OCI-M2 (cell line): Measurements from ENCODE around the gene CSF2RB.

Experiments used
- DNase-seq: peaks from one replicate; lab custom pipeline; 2025; ENCODE audit not compliant: unreplicated experiment; lab: John Stamatoyannopoulos, UW

The CSF2RB gene

DNA sequence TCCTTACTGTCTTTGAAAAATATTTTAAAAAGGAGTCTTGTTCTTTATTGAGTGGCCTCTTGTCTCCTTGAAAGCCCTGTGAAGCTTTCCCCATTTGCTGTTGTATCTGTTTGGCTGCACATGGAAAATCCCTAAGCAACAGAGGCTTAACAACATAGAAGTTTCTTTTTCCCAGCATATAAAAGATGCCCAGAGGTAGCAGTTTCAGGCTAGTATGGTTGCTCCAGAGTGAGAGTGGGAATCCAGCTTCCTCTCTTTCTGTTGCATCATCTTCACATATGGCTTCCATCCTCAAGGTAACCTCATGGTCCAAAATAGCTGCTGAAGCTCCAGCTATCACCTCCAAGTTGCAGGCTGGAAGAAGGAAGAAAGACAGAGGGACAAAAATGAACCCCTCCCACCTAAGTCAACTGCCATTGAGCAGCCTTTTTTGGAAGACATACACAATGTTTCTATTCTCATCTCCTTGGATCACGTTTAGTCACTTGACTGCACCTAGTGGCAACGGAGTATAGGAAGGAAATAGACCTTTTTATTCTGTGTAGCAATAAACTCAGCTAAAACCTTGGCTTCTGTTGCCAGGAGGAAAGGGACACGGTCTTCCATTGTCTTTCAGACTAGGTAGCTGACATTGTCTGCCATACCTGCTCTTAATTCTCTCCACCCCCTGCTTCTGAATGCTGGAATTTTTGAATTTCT lies 5.3 kb downstream of the CSF2RB start:
- DNase-seq = no peak

DNA sequence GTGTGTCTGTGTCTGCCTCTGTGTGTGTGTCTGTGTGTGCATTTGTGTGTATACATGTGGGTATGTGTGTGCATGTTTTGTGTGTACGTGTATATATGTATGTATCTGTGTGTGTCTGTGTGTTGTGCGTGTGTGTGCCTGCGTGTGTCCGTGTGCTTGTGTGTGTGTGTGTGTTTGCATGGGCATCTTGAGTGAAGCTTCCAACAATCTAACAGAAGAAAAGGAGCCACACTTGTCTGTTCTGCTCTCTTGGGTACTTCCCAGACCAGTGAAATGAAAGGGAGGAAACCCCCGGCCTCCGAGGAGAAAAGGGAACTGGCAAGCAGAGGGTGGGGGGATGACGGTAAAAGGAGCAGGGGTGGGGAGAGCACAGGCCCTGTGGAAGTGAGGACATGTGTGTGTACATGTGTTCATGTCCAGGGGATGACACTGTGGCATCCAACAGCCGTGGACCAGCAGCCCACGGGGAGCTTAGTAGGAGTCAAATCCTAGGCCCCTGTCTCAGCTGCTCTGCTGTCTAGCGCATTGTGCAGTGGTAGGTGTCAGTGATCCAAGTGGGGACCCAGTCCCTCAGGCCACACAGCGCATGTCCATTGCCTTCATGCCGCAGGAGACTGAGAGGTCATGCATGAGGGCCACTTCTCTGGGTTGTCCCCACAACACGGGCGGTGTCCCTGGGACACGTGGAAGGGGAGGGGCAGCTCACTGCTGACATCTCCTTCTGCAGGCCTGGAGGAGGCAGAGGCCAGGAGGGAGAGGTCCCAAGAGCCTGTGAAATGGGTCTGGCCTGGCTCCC lies 8.1 kb downstream of the CSF2RB start:
- no peak for DNase-seq

DNA sequence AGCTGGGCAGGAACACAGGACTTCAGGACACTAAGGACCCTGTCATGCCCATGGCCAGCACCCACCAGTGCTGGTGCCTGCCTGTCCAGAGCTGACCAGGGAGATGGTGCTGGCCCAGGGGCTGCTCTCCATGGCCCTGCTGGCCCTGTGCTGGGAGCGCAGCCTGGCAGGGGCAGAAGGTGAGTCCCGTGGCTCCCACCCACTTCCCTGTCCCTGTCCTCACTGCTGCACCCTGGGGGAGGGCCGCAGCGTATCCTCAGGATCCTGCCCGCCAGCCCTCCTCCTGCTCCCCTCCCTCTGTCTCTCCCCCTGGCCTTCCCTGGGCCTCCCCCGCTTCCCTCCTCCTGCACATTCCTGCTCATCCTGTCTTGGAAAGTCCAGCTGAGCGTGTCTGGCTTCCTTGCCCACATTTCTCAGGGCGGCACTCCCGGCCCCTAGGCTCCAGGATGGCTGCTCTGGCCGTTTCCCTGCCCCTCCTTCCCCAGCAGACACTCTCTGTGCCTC lies 8.7 kb downstream of the CSF2RB start:
- no peak for DNase-seq

DNA sequence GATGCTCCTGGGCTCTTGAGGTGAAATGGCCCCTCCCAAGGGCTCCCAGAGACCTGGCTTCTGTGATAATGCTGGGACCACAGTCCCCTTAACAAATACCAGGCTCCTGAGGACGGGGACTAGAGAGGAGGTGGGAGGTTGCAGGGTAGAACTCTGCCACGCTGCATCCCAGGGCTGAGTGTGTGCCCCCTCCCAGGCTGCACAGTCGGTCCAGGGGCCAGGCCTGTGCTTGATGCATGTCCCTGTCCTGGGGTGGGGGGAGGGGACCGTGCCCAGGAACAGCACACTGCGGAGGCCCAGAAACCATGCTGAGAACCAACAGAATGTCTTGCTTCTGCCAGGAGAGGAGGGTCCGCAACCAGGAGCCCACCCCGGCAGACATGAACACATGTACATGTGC lies 9.3 kb downstream of the CSF2RB start:
- no peak for DNase-seq

DNA sequence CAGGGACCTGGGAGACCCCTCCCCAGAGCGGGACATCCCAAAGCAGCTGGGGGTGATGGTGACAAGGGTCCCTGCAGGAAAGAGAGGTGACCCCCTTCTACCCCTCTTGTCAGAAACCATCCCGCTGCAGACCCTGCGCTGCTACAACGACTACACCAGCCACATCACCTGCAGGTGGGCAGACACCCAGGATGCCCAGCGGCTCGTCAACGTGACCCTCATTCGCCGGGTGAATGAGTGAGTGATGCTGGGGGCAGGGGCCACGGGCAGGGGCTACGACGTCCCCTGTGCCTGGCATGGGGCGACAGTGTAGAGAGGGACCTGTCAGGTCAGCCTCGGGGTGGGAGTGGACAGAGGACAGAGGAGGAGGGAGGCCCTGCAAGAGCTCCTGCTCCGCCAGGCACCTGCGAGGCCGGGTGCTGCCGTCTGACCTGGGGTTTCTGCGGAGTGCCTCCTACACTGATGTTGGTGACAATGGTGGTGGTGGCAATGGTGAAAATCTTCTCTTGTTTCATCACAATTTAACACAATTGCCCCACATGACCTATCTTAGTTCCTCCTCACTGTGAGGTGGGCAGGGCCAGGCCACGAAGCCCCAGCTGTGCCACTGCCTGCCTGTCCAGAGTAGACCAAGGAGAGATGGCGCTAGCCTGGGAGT lies 9.8 kb downstream of the CSF2RB start:
- DNase-seq = no peak

DNA sequence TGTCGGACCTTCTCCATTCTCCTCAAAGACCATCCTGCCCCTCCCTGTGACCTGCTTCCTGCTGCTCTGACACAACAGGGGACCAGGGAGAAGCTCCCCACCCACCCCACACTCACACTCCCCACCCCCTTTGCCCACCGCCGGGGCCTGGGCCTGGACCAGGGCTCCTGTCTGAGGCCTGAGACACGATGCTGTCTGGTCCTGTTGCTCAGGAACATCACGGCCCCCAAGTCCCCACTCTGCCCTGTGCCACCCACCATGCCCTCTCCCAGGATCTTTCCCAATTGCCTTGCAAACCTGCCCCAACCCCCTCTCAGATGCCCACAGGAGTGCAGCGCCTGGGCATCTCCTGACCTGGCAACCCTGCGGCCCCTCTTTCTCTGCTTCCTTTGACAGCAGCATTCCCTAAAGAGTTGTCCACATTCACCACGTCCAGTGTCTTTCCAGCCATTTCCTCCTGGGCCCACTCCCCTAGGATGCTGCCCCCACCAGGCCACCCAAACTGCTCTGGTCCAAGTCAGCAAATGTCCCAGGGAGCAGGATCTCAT lies 10.8 kb downstream of the CSF2RB start:
- no peak for DNase-seq

DNA sequence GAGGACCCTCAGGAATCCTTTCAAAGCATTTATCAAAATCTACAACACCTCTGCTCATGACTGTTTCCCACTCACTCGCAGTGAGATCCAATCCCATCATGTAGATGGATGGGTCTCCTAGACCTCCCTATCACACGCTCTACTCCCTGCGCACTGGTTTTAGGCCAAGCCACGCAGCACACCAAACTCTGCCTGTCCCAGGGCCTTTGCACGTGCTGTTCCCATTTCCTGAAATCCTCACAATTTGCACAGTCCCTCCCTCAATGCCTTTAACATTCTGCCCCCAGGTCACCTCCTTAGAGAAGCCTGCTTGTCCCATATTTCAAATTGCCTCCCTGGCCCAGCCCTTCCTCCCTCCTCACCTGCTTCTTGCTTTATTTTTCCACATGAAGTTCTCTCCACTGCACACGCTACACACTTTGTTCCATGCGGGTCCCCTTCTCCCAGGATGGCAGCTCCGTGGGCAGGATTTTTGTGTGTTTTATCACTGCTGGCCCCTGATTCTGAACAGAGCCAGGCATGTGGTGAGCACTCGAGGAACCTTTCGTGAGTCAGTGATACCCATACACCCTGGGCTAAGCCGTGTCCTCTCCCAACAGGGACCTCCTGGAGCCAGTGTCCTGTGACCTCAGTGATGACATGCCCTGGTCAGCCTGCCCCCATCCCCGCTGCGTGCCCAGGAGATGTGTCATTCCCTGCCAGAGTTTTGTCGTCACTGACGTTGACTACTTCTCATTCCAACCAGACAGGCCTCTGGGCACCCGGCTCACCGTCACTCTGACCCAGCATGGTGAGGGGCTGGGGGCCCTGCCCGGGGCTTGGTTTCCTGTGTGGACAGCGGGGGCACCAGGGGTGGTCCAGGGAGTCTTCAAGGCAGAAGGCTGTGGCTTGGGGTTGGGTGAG lies 12.2 kb downstream of the CSF2RB start:
- no peak for DNase-seq

DNA sequence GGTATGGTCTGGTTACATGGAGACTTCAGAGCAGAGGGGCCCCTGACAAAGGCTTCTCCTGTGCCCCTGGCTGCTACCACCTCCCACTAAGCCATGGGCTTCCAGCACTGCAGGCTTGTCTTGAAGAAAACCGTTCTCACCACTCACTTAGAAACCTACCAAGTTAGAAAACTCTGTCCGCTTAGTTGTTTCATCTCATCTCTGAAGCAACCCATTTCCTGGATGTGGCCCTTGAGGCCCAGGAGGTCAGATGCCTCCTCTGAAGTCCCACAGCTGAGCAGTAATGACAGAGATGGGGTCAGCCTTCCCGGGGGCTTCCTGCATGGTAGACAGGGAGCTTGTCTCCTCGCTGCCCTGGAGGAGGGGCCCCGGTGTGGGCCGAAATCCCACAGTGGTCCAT lies 12.9 kb downstream of the CSF2RB start:
- no peak for DNase-seq

DNA sequence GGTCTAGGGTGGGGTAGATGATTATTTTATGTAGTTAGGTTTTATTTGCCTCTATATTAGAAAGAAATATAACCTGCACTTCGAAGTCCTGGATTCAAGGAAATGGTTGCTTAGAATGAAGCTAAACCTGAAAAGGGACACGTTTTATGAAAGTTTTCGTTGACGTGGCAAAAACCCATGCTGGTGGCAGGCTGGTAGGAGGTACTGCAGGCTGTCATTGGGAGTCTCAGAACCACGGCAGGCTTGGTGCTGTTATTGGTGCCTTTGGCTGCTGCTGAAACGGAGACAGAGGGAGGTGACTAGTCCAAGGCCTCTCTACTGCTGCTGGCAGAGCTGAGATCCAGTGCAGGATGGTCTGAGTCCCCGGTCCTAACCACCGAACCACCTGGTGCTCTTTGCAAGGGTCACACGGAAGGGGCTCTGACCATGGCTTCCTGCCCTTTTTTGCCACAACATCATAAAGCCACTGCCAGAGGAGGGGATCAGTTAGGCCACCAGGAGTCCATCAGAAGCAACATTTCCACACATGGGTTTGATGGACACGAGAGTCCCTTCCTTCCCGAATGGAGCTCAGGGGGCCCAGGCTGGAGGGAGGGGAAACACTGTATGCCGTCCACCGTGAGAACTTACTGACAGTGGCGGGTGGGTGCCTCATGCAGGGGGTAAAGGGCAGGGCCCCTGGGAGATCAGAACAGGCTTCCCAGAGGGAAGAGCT lies 13.4 kb downstream of the CSF2RB start:
- DNase-seq = no peak

DNA sequence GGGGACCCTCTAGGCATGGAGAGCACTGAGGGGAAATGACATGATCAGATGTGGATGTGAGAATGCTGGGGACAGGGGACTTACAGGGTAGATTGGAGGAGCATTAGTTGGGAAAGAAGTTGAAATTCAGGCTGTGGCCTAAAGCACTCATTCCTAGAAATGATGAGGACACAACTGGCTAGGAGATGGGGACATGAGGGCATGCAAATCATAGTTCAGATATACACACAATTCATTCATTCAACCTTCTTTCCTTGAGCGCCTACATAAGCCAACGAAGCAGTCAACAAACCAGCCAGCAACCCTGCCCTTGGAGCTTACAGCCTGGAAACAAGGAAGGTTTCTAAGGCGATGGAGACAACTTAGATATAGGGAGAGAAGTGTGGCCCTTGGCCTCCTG lies 14.2 kb downstream of the CSF2RB start:
- no peak for DNase-seq

DNA sequence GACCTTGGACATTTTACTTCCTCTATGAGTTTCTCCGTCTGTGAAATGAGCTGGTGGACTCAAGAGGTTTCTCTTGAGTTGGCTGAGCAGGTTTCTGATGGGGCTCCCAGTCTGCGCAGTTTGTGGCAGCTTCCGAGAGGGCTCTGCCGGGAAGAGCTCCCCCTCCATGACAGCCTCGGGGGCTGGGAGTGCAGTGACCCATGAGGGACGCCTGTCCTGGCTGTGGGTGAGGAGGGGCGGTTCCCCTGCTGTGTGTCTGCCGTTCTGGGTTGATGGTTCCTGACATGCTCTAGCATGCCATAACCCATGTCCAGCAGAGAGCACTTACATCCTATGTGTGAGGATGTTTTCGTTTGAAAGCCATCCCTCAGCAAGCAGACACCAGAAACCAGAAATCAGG lies 14.8 kb downstream of the CSF2RB start:
- DNase-seq = no peak

DNA sequence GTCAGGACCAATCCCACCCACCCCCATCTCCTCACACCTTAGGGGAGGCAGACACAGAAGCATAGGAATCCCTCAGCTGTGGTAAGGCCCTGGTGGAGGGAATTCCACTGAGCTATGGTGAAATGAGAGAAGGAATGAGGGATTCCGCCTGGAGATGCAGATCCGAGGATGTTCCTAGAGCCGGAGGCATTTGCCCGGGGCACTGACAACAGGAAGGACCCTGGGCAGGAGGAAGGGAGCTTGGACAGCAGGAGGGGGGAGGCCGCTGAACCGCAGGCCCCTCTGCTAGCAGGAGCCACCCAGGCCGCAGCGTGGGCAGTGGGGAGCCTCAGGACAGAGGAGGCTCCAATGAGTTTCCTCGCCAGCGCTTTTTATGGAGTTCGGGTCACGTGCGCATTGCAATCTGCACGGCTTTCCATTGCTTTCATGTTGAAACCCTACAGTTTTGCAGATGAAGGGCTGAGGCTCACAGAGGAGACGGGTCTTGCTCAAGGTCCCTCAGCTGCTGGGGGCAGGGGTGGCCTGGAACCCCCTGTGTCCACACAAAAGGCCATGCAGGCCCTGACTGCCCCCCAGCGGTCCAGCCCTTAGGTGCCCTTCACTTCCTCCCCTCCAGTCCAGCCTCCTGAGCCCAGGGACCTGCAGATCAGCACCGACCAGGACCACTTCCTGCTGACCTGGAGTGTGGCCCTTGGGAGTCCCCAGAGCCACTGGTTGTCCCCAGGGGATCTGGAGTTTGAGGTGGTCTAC lies 15.5 kb downstream of the CSF2RB start:
- no peak for DNase-seq

DNA sequence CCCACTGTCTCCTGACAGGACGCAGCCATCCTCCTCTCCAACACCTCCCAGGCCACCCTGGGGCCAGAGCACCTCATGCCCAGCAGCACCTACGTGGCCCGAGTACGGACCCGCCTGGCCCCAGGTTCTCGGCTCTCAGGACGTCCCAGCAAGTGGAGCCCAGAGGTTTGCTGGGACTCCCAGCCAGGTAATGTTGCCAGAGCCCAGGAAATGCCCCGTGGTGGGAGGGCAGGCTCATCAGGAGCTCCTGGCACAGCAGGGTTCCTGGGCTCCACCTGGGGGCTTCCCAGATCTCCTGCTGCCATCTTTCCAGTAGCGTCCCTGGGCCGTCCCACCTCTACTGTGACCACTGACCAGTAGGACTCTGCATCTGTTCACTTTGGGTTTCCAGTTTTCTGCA lies 16.2 kb downstream of the CSF2RB start:
- DNase-seq = no peak

DNA sequence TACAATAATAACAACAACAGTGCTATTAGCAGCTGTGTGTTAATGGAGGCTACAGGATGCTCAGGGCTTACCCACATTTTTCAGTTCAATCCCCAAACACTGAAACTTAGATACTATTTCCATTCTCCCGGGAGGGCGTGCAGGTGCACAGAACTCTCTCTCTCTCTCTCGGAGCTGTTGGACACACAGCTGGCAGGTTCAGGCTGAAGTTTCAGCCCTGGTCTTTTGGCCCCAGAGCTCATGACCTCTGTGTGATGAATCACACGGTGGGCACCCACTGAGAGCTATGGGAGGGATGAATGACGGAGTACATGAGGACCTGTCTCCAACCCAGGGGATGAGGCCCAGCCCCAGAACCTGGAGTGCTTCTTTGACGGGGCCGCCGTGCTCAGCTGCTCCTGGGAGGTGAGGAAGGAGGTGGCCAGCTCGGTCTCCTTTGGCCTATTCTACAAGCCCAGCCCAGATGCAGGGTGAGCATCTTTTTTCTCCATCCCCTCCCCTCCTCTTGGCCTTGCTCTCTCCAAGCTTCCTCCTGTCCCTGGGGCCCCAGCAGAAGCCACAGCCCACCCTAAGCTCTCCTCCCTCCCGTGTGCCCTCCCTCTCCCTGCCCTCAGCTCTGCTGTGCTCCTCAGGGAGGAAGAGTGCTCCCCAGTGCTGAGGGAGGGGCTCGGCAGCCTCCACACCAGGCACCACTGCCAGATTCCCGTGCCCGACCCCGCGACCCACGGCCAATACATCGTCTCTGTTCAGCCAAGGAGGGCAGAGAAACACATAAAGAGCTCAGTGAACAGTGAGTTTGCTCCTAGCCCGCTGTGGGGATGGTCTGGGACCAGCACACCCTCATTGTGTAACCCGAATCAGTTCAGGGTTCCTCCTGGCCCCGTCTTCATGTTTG lies 16.9 kb downstream of the CSF2RB start:
- no peak for DNase-seq

DNA sequence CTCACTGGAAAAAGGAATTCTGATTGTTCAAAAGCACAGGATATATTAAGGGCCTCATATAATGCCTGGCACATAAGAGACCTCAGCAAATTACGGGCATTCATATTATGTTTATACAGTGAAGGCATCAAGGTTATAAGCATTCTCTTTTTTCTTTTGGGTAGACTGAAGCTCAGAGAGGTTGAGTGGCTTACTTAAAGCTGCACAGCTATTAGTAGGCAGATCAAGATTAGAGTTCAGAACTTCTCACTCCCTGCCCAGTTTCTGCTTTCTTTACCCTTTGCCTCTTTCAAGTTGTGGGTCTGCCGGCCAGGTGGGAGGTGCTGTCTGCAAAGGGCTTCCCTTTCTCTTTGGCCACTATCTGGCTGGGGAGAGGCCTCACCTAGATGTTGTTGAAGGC lies 18.0 kb downstream of the CSF2RB start:
- DNase-seq = no peak

DNA sequence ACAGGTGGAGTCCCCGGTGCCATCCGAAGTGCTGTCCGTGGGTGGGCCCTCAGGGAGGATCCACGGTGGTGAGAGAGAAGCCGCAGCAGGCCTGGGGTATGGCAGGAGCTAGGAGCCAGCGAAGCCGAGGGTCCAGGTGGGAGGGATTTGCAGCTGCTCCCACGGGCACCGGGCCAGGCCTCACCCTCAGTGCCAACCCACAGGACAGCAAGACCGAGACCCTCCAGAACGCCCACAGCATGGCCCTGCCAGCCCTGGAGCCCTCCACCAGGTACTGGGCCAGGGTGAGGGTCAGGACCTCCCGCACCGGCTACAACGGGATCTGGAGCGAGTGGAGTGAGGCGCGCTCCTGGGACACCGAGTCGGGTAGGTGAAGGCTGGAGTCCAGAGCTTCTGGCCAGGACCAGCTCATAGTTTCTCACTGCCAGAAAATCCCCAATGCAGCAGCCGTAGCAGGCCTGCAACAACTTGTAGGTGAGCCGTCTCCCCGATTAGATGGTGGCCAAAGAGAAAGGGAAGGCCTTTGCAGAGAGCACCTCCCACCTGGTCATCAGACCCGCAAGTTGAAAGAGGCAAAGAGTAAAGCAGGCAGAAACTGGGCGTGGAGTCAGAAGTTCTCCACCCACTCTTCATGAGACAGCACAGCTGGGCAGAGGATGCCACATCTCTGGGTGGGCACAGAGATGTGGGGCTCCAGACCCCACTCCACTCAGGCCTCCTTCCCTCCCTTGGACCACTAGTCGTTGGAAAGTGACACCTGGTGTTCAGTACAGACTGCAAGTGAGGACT lies 20.4 kb downstream of the CSF2RB start:
- DNase-seq = no peak
